CD4-positive, alpha-beta T cell treated with Interleukin-6 at 100 ng/mL for 8 hours (primary cell): ENCODE results near the gene EP400.

Experiments used
- DNase-seq: peaks from one replicate; pipeline ENCODE4 v3.0.0-alpha.2; 2020; ENCODE audit warnings: mixed read lengths, low spot score

The EP400 gene

DNA sequence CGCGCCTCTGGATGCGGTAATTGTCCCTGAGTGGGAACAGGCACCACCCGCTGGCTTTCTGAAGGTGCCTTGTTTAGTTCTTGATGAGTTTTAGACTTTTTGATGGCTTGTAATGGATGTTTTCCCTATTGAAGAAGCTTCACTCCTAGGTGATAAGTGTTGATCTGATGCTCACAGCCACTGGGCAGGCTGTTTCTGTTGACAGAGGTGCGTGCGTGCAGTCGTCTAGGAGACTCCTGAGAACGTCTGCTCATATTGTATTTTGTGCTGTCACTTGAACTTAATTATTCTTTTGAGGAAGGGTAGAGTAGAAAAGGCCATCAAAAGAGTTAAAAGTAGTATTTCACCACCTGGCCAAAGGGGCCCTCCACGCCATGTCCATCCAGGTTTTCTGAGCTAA lies 70.5 kb downstream of the EP400 start:
- no peak for DNase-seq

GRCh38 chr12:132021031-132021871 lies 71.5 kb downstream of the EP400 start:
- no peak for DNase-seq

DNA sequence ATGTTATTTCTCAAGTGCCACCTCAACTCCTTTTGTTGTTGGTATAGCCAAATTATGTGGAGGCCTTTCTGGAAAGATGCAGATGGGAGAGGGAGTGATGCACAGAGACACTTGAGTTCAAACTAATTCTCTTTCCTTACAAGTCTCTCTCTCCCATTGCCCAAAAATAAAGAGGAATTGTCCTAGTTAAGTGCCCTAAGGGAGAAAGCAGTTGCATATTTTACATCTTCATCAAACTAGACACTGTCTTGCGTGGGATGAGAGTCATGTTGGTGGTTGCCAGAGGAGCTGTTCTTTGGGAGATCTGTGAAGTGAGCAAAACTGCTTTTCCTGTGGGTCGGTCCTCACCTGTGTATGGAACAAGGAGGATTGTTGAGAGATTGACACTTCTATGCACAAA lies 72.2 kb downstream of the EP400 start:
- DNase-seq, result no peak

- DNase-seq, result no peak
These were observed 73.9 kb downstream of the EP400 start for GRCh38 chr12:132023658-132024057.

DNA sequence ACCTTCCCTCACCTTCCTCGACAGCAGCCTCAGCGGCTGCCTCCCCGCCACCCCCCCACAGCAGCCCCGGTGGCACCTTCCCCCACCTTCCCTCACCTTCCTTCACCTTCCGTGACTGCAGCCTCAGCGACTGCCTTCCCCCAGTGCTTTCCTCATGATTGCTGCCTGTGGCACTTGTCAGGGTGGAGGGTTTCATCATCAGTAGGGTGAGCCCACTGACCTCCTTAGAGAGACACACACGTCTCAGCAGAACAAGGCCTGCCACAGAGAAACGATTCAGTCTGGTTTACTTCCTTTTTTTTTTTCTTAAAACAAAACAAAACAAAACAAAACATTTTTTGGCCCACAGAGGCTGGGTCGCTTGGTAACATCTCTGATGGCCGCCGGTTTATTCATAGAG lies 75.0 kb downstream of the EP400 start:
- DNase-seq, result no peak

- DNase-seq, result no peak
These were observed 75.8 kb downstream of the EP400 start for GRCh38 chr12:132025526-132025925.

- no peak for DNase-seq
These were observed 76.5 kb downstream of the EP400 start for GRCh38 chr12:132026061-132026795.

GRCh38 chr12:132026796-132027500 lies 77.2 kb downstream of the EP400 start:
- DNase-seq, result no peak

- DNase-seq, result no peak
These were observed 77.9 kb downstream of the EP400 start for GRCh38 chr12:132027636-132028035.

- no peak for DNase-seq
These were observed 78.4 kb downstream of the EP400 start for GRCh38 chr12:132028111-132028510.

- no peak for DNase-seq
These were observed 80.0 kb downstream of the EP400 start for GRCh38 chr12:132029503-132030300.

- no peak for DNase-seq
These were observed 80.8 kb downstream of the EP400 start for GRCh38 chr12:132030367-132031038.

DNA sequence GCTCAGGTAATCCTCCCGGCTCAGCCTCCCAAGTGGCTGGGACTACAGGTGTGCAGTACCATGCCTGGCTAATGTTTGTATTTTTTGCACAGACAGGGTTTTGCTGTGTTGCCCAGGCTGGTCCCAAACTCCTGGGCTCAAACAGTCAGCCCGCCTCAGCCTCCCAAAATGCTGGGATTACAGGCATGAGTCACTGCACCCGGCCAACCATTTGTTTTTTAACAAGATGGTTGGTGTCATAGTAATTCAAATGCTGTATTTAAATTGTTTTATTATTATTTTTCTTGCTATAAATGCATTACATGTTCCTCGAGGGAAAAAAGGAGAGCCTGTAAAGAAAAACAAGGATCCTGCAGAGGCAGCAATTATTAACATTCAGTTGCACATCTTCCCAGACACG lies 83.9 kb downstream of the EP400 start:
- no peak for DNase-seq

DNA sequence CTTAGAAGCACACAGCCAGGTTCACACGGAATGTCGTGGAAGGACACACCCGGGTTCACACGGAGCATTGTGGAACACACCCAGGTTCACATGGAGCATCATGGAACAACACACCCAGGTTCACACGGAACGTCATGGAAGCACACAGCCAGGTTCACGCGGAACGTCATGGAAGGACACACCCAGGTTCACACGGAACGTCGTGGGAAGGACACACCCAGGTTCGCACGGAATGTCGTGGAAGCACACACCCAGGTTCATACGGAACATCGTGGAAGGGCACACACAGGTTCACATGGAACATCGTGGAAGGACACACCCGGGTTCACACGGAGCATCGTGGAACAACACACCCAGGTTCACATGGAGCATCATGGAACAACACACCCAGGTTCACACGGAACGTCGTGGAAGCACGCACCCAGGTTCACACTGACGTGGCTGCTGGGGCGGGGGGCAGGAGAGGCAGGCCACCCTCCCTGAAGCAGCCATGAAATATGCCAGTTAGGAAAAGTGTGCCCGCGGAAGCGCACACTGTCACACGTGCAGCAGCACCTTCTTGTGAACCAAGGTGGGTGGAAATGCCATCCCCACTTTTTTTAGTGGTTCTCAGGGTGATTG lies 86.4 kb downstream of the EP400 start:
- no peak for DNase-seq

DNA sequence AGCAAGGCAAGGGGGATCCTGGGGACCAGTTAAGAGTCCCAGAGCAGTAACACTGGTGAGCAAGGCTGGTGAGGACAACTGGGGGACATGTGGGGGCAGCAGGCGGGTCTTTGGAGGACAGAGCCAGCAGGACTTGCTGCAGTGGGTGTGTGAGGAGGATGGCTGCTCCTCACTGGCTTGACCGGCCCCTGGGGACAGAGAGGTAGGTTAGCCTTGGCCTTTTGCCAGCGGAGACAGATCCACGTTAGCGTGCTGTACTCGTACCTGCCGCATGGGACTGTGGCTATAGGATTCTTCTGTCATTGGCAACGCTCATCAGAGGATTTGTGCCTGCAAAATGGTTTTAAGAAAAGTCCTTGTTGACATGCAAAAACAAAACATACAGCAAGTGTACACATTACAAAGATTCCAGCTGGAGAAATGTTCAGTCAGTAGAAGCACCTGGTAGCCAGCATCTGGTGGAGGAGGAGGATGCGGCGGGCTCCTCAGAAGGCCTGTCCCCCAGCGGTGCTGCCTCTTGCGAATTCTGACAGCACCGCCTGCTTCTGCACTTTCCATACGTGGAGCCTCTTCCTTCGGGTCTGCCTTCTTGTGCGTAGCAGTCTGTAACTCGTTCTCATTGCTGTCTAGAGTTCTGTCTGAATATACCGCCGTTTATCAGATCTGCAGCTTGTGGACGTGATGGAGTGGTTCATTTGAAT lies 91.3 kb downstream of the EP400 start:
- DNase-seq, result no peak

- DNase-seq, result no peak
These were observed 93.5 kb downstream of the EP400 start for GRCh38 chr12:132043216-132043615.

- no peak for DNase-seq
These were observed 94.2 kb downstream of the EP400 start for GRCh38 chr12:132043770-132044467.

DNA sequence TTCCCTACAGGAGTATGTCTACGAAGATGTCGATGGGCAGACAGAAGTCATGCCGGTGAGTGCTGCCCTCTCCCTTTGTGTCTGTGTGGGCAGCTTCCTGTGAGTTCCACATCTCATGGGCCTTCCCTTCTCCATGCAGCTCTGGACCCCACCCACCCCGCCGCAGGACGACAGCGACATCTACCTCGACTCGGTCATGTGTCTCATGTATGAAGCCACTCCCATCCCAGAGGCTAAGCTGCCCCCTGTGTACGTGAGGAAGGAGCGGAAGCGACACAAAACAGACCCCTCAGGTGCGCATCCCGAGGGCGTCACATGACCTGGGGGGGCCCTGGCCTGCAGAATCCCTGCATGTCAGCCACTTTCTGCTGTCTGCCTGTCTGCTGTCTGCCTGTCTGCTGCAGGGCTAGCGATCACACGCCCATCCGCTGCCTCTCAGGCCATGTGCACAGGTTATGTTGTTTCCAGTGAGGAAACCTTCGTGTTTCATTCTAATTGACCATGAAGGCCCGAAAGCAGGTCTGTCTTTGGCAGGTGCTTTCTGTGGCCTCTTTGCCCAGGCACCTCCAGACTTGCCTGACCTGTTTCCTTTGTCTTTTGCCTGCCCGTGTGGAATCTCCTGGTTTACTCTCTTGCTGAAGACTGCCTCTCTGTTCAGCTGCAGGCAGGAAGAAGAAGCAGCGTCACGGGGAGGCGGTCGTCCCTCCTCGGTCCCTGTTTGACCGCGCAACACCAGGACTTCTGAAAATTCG lies 95.1 kb downstream of the EP400 start:
- no peak for DNase-seq

DNA sequence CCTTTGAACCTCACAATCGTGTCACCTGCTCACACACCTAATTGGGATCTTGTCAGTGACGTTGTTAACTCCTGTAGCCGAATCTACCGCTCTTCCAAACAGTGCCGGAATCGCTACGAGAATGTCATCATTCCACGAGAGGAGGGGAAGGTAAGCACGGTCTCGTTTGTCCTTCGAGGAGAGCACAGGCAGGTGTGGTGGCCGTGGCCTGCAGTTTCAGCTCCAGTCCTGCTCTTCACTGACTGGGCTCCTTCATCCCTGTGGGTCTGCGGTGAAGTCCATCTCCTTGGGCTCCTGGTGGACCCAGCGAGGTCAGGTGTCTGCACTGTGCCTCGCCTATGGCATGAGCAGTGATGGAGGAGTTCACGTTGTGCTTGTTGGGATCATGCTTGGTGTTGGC lies 96.0 kb downstream of the EP400 start:
- no peak for DNase-seq
